Esophagus squamous epithelium (tissue), 4 donors: ENCODE results near the gene CCDC78.

Experiments
- POLR2A ChIP-seq, 4 donors: fragments of 450-650 bp; IDR thresholded peaks; one replicate each; pipeline ENCODE4 v1.6.1; 2017; ENCODE audit warnings: antibody characterized with exemption in 4 of 4, mild to moderate bottlenecking in 4 of 4, moderate library complexity in 3 of 4
- TF ChIP-seq, protein P1 (sequence below), 6 experiments: fragments of 450-650 bp in 4 of 6; fragments of 200-600 bp in 2 of 6; sonication (generic) in 2 of 6; IDR thresholded peaks; one replicate each; pipeline ENCODE4 v1.5.1; 2016 to 2019; ENCODE audit warnings: antibody characterized with exemption in 6 of 6, mild to moderate bottlenecking in 4 of 6, moderate library complexity in 4 of 6

- TF ChIP-seq, protein P1, sequence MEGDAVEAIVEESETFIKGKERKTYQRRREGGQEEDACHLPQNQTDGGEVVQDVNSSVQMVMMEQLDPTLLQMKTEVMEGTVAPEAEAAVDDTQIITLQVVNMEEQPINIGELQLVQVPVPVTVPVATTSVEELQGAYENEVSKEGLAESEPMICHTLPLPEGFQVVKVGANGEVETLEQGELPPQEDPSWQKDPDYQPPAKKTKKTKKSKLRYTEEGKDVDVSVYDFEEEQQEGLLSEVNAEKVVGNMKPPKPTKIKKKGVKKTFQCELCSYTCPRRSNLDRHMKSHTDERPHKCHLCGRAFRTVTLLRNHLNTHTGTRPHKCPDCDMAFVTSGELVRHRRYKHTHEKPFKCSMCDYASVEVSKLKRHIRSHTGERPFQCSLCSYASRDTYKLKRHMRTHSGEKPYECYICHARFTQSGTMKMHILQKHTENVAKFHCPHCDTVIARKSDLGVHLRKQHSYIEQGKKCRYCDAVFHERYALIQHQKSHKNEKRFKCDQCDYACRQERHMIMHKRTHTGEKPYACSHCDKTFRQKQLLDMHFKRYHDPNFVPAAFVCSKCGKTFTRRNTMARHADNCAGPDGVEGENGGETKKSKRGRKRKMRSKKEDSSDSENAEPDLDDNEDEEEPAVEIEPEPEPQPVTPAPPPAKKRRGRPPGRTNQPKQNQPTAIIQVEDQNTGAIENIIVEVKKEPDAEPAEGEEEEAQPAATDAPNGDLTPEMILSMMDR (IDR thresholded peaks at IDR 0.05): no peak
- TF ChIP-seq POLR2A (IDR thresholded peaks at IDR 0.05): no peak
These were observed 42.7 kb downstream of the CCDC78 start for GRCh38 chr16:683396-684070.
